DND-41 (cell line): ENCODE measurements around the gene TMPRSS9.

Experiments
- EZH2 ChIP-seq: IDR thresholded peaks from 3 replicates; pipeline ENCODE4 v1.6.1; 2012; ENCODE audit warnings: borderline replicate concordance, low read depth, mild to moderate bottlenecking, moderate library complexity, low read length, inconsistent platforms; ENCODE audit not compliant: severe bottlenecking
- TF ChIP-seq, protein P1 (sequence below): IDR thresholded peaks from 2 replicates; pipeline ENCODE4 v1.5.1; 2012; ENCODE audit warnings: borderline replicate concordance, low read length, moderate library complexity, mild to moderate bottlenecking; ENCODE audit not compliant: poor library complexity, severe bottlenecking; ENCODE audit errors: extremely low read depth

DNA sequence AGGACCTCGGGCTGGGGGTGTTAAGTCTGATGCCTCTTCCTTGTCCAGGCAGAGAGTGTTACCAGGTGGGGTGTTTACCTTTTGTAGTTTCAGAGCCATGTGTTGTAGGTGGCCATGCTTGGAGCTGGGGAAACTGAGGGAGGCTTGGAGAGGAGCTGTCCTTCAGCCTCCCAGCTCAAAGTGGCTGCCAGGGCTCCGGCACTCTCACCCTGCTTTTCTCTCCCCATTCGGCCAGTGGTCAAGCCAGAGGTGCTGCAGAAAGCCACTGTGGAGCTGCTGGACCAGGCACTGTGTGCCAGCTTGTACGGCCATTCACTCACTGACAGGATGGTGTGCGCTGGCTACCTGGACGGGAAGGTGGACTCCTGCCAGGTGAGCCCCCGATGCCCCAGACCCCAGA, 50.0 kb downstream of the TMPRSS9 start:
- TF ChIP-seq, protein P1, sequence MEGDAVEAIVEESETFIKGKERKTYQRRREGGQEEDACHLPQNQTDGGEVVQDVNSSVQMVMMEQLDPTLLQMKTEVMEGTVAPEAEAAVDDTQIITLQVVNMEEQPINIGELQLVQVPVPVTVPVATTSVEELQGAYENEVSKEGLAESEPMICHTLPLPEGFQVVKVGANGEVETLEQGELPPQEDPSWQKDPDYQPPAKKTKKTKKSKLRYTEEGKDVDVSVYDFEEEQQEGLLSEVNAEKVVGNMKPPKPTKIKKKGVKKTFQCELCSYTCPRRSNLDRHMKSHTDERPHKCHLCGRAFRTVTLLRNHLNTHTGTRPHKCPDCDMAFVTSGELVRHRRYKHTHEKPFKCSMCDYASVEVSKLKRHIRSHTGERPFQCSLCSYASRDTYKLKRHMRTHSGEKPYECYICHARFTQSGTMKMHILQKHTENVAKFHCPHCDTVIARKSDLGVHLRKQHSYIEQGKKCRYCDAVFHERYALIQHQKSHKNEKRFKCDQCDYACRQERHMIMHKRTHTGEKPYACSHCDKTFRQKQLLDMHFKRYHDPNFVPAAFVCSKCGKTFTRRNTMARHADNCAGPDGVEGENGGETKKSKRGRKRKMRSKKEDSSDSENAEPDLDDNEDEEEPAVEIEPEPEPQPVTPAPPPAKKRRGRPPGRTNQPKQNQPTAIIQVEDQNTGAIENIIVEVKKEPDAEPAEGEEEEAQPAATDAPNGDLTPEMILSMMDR, result no peak
- no peak for TF ChIP-seq EZH2
